C4-2B (cell line): Measurements from ENCODE around the gene AZIN2.

Experiments used
- CTCF ChIP-seq: fragments of 450-650 bp; conservative IDR thresholded peaks from 2 replicates; pipeline ENCODE4 v1.5.1; 2017; ENCODE audit warnings: mild to moderate bottlenecking
- ZFX ChIP-seq: fragments of 450-650 bp; IDR thresholded peaks from 2 replicates; pipeline ENCODE4 v1.6.1; 2017

- TF ChIP-seq CTCF: no peak
- TF ChIP-seq ZFX: no peak
Measured at GRCh38 chr1:33045246-33045645, 35.7 kb upstream of the AZIN2 start.
